ENCODE results near the gene WBP2NL. TPM values are rescaled to one million over a fixed set of nuclear protein-coding genes. Genes with fewer than 3 reads are reported as not detected.

WBP2NL gene
- total RNA-seq, 1 experiment from 2014 or later, result 0.22 TPM

DNA sequence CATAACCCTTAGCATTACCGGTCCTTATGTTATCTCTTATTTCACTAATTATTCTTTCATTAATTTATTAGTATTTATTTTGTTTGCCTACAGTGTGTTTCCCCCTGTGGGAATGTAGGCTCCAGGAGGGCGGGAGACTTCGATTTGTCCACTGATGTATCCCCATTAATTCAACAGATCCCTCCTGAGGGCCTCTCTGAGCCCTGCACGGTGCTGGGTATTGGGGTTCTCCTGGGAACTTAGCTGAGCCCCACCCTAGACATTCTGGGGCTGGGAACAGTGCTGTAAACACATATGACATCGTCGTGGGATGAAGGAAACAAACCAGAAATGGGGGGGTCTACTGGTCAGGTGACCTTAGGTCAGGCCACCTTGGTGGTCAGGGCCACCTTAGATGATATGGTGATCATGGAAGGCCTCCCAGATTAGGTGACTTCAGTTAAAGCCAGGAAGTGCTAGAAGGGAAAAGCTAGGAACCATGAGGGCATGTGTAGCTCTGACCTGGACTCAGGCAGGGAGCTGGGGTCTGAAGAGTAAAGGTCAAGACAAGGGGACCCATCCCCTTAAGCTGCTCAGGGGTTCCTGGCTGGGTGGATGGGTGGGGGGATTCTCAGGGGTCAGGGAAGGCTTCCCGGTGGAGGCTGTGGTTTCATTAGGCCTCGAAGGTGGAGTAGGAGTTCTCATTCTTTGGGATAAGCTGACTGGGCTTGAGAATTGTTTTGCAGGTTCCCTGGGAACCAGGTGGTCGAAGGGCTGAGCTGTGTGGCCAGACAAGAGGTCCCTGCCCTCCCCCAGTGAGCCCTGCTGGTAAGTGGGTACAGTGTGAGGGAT is 76.5 kb downstream of the WBP2NL start:
- H3K4me3 Mint-ChIP-seq, result no peak overlapping the region

More for the DNA sequence above, 76.5 kb downstream of the WBP2NL start:
- no peaks in the 10 kb centered on the region for H4K20me1 ChIP-seq (ENCODE audit: control insufficient read depth, insufficient read depth, insufficient read length)
- H2BK15ac ChIP-seq (ENCODE audit: low read depth, low read length), result no peak overlapping the region
- no peak overlapping the region for H2BK120ac ChIP-seq (ENCODE audit: low read depth, low read length, poor library complexity, severe bottlenecking)
- H3K9me3 Mint-ChIP-seq, result no peaks in the 10 kb centered on the region; a peak in 1 of 5 replicates
- H2BK20ac ChIP-seq (ENCODE audit: low read depth, low read length, poor library complexity, severe bottlenecking), result no peak overlapping the region
- H3K18ac ChIP-seq (ENCODE audit: insufficient read length, low read depth, low read length), result no peak overlapping the region
- no peak overlapping the region for H2AK5ac ChIP-seq (ENCODE audit: insufficient read length, low read length)
- H2BK12ac ChIP-seq (ENCODE audit: insufficient read length, low read depth, low read length), result no peak overlapping the region
- H3K79me1 ChIP-seq (ENCODE audit: insufficient read depth, low read depth, low read length, poor library complexity, severe bottlenecking), result no peaks in the 10 kb centered on the region
- no peak overlapping the region for H3K56ac ChIP-seq (ENCODE audit: insufficient read length, low read depth, low read length)
- H3K36me3 Mint-ChIP-seq (ENCODE audit: insufficient read depth in 1 of 3, low read depth in 3 of 3), result peaks cover 0 to 1% (median 0%) of the 10 kb centered on the region in 3 experiments; a peak in 2 of 7 replicates
- H3K23ac ChIP-seq (ENCODE audit: insufficient read length, low read depth, low read length), result no peak overlapping the region
- H3K9me3 ChIP-seq (ENCODE audit: control insufficient read depth, low read depth, low read length), result no peaks in the 10 kb centered on the region
- H4K5ac ChIP-seq (ENCODE audit: insufficient read length, low read depth, low read length), result no peak overlapping the region
- no peak overlapping the region for H3T11ph ChIP-seq (ENCODE audit: low read length)
- no peak overlapping the region; a peak in 1 of 7 replicates for H3K27ac Mint-ChIP-seq
- H3K4me2 ChIP-seq (ENCODE audit: insufficient read depth, insufficient read length, low read length), result no peak overlapping the region
- no peaks in the 10 kb centered on the region for H3K27me3 ChIP-seq (ENCODE audit: insufficient read depth, low read length)
- peaks cover 25 to 30% of the 10 kb centered on the region in 2 experiments for H3K4me1 Mint-ChIP-seq
- no peak overlapping the region for H4K8ac ChIP-seq (replicated peaks; ENCODE audit: insufficient read length, low read depth, low read length)
- H3K27me3 Mint-ChIP-seq (ENCODE audit: low read depth), result peaks cover 6% of the 10 kb centered on the region; the same call in 1 of the 2 replicates
- peaks cover 5% of the 10 kb centered on the region for H3K23me2 ChIP-seq (ENCODE audit: insufficient read length, low read depth, low read length, poor library complexity, severe bottlenecking)
- no CpG with 5 or more reads among the region's 9 CpGs for WGBS (ENCODE audit: extremely low coverage, insufficient read length, low lambda C conversion rate)
- H4K91ac ChIP-seq (ENCODE audit: insufficient read length, low read depth, low read length), result no peak overlapping the region
- DNase-seq, result no peak
- no peak overlapping the region for H3K4ac ChIP-seq (ENCODE audit: low read depth, low read length)
- no peaks in the 10 kb centered on the region for H3K4me1 ChIP-seq (ENCODE audit: insufficient read depth, low read length)
- H2AFZ ChIP-seq (ENCODE audit: low read length), result no peak overlapping the region
- H2BK5ac ChIP-seq (ENCODE audit: insufficient read length, low read length), result no peak overlapping the region
- no peaks in the 10 kb centered on the region for H3K79me2 ChIP-seq (ENCODE audit: insufficient read depth, low read length)
- no peak overlapping the region for H3K9ac ChIP-seq (ENCODE audit: extremely low read depth, insufficient read length, low read length)
- H3K14ac ChIP-seq (ENCODE audit: insufficient read depth, low read length), result no peak overlapping the region
- H3K27ac ChIP-seq (ENCODE audit: insufficient read length, low read depth, low read length), result no peak overlapping the region
- TF ChIP-seq, protein P1, sequence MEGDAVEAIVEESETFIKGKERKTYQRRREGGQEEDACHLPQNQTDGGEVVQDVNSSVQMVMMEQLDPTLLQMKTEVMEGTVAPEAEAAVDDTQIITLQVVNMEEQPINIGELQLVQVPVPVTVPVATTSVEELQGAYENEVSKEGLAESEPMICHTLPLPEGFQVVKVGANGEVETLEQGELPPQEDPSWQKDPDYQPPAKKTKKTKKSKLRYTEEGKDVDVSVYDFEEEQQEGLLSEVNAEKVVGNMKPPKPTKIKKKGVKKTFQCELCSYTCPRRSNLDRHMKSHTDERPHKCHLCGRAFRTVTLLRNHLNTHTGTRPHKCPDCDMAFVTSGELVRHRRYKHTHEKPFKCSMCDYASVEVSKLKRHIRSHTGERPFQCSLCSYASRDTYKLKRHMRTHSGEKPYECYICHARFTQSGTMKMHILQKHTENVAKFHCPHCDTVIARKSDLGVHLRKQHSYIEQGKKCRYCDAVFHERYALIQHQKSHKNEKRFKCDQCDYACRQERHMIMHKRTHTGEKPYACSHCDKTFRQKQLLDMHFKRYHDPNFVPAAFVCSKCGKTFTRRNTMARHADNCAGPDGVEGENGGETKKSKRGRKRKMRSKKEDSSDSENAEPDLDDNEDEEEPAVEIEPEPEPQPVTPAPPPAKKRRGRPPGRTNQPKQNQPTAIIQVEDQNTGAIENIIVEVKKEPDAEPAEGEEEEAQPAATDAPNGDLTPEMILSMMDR (conservative IDR thresholded peaks at IDR 0.05), result no peak
